ENCODE measurements around the gene F10.
"Not testable (repeated sequence)": the region's sequence is repeated elsewhere in the genome, so short reads cannot be mapped to it uniquely, and the experiment has no call there.

F10 gene

DNA sequence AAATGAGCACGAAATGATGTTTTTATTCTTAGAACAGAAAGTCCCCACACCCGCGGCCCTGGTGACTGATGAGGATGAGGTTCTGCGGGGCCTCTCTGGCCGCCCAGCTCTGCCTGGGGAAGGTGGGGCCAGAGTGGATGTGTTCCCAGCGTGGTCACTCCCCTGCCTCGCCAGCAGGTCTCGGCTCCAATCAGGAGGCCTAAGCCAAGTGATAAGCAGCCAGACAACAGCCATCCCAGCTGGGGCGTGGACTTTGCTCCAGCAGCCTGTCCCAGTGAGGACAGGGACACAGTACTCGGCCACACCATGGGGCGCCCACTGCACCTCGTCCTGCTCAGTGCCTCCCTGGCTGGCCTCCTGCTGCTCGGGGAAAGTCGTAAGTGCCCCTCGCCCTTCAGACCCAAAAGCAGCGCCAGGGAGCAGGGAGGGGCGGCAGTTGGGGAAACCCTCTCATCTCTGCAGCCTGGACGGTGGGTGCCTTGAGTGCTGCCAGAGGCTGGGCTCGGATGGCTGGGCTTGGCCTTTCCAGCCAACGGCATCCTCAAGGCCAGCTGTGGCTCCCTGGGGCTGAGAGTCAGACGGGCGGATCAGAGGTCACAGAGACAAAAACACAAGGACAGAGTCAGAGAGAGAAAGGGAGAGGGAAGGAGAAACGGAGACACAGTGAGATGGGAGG lies at the start of gene F10:
Gene F10, plus strand, starts transcription at position 250 of the 676 bp plus-strand sequence. Its CDS starts 57 bp downstream, at position 307.
- no peak for DNase-seq (ENCODE audit: low read depth, low spot score)

DNA sequence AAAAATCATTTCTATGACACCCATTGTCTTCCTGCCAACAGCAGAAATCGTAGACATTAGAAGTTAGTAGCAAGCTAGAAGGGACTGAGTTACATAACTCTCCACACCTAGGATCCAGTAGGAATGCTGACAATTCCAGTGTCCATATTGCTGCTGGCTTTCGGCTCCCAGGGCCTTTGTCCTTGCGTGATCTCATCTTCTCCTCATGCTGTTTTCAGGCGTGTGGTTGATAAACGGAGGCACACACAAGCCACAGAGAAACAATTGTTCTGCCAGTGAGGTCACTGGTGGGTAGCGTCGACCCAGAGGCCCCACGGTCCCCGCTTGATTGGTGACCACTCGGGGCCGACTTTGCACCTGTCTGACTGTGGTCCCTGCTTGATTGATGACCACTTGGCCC lies 48.7 kb upstream of the F10 start:
- DNase-seq (ENCODE audit: low read depth, low spot score) = no peak

DNA sequence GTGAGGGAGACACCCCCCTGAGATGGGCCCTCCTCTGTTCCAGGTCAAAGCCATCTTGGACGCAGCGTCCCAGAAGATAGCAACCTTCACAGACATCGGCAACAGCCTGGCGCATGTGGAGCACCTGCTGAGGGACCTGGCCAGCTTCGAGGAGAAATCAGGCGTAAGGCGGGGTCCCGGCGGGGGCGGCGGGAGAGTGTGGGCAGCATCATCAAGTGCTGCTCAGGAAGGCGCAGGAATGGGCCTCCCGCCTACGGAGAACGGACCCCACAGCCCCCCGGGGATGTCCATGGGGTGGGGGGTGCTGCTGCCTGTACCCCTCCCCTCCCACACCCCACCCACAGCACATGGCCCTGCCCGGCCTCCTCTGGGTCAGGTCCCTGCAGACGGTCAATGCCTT lies 48.2 kb upstream of the F10 start:
- DNase-seq (ENCODE audit: low read depth, low spot score) = no peak

DNA sequence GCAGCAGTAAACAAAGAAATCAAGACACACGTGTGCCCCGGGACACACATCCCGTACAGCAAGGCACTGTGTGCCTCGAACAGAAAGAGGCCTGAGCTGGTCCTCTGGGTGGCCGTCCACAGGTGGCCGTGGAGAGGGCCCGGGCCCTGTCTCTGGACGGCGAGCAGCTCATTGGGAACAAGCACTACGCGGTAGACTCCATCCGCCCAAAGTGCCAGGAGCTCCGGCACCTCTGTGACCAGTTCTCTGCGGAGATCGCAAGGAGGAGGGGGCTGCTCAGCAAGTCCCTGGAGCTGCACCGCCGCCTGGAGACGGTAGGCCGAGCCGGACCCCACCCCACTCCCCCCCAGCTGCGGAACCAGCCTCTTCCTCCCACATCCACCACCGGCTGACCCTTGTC lies 47.7 kb upstream of the F10 start:
- no peak for DNase-seq (ENCODE audit: low read depth, low spot score)

DNA sequence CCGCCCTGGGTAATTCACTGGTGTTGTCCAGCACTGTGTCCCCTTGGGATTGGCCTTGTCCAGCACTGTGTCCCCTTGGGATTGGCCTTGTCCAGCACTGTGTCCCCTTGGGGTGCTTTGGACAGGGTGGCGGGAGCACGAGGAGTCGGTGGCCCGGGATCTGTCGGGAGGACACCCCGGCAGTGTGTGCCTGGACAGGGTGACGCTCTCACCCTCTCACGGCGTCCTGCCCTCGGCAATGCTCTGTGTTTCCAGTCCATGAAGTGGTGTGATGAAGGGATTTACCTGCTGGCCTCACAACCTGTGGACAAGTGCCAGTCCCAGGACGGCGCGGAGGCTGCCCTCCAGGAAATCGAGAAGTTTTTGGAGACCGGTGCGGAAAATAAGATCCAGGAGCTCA lies 46.9 kb upstream of the F10 start:
- no peak for DNase-seq (ENCODE audit: low read depth, low spot score)

DNA sequence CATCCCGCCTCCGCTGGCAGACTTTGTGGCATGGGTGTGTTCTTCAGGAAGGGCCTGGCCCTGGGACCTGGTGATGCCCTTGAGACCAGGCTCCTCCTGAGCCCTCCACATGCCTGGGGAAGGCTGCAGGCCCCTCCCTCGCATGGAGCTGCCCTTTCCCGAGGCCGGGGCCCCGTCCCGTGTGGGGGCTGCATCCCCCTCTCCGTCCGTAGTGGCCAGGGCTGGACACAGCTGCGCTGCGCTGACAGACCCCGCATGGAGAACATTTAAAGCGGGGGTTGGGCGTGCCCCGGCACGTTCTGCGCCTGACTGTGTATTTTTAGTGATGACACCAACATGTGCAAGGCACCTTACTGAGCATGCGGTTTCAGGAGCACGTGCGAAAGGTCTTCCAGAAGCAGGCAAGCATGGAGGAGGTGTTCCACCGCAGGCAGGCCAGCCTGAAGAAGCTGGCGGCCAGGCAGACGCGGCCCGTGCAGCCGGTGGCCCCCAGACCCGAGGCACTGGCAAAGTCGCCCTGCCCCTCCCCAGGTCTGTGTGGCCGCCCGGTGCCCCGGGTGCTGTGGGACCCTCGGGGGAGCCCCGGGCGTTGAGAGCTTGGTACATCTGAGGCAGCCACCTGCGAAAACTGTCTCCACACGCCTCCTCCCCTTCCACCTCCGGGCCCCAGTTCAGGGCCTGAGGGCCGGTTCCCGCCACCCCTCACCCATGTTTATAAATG lies 45.8 kb upstream of the F10 start:
- DNase-seq (ENCODE audit: low read depth, low spot score) = no peak

DNA sequence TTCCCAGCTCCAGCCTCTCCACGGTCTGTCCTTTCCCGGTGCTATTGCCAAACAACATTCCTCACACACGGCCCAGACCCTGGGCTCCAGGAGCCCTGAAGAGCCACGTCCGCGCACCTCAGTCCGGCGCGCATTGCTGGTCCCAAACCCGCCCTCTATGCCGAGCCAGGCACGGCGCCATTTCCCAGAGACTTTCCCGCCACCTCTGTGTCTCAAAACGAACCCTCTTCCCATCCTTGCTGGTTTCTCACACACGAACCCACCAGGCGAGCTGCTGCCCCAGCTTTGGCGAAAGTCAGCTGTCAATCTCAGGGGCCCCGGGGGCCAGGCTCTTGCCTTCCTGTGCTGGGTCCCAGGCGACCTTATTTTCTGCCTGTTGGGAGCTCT lies 45.0 kb upstream of the F10 start:
- DNase-seq (ENCODE audit: low read depth, low spot score) = no peak

DNA sequence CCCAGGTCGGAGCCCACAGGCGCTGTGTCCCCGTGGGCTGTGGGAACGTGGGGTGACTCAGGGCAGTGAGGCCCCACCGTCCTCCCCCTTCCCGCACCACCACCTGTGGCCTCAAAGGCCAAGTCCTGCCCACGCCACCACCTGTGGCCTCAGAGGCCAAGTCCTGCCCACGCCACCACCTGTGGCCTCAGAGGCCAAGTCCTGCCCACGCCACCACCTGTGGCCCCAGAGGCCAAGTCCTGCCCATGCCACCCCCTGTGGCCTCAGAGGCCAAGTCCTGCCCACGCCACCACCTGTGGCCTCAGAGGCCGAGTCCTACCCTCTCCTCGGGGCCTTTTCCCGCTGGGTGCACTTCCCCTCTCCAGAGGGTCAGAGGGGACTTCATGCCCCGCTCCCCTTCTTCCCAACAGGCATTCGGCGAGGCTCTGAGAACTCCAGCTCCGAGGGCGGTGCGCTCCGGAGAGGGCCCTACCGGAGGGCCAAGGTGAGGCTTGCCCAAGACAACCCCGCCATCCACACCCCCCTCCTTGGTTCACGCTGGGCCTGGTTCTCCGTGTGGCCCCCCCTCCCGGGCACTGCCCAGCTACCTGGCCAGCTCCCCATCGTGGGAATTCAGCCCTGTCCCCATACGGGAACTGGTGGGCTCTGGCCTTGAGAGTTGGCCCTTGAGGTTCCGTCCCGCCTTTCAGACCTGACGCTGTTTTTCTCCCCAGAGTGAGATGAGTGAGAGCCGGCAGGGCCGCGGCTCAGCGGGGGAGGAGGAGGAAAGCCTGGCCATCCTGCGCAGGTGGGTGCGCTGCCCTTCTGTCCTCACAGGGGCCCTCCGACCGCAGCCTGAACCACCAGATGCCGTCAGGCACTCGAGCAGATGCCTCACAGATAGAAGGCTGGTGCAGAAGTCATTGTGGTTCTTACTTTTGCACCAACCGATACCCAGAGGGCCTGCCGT lies 44.4 kb upstream of the F10 start:
- DNase-seq (ENCODE audit: low read depth, low spot score) = no peak

DNA sequence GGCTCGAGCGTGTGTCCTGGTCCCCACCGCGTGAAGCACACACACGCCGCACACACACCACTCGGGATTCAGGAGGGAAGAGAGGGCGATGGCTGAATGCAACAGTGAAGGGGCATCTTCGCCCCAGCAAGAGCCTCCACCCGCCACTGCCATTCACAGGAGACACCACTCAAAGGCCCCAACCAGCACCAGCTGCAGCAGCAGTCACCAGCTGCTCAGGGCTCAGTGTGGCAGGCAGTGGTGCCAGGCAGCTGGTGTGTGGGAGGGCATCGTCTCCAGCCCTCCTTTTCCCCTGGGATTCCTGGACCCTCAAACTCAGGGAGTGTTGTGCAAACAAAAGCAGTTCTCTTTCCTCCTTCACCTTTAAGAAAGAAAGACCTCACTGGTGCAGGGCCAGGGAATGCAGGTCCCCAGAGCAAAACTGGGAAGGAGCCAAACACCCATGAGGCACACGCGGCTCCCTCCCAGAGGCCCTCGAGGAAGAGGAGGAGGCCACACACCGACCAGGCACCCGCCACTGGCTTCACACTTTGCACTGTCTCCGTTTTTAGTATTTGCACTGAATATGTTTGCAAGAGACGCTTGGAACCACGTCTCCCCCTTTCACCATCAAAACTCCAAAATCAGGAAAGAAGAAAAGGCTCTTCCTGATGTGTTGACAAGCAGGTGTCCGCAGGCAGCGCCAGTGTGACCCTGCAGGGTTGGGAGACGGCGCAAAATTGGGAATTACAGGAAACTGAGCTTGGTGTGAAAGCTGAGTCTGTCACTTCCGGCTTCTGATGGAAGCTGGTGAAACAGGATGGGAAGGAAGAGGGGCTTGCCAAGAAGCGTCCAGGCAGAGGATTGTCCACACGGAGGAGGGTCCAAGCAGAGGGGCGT lies 43.5 kb upstream of the F10 start:
- no peak for DNase-seq (ENCODE audit: low read depth, low spot score)

DNA sequence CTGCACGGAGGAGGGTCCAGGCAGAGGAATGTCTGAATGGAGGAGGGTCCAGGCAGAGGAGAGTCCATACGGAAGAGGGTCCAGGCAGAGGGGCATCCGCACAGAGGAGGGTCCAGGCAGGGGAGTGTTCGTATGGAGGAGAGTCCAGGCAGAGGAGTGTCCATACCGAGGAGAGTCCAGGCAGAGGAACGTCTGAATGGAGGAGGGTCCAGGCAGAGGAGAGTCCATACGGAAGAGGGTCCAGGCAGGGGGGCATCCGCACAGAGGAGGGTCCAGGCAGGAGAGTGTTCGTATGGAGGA lies 42.9 kb upstream of the F10 start:
- DNase-seq (ENCODE audit: low read depth, low spot score) = not testable (repeated sequence)

DNA sequence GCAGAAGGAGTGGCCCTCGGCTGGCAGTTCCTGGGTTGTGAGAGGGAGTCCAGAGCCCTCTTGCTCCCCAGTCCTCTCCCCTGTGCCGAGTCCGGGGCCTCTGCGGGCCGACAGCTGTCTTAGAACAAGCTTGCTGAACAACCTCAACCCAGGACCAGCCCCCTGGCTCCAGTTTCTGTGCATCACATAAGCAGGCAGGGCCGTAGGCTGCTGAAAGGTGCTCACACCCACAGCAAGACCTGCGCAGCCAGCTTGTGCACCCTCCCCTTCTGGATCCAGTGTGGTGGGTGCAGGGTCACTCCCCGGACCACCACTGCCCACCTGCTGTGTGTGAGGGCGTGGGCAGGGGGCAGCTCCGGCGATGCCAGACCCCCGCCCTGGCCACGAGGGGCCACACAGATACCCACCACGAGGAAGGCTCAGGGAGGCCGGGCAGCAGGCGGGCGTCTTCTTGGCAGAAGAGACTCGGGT lies 42.2 kb upstream of the F10 start:
- DNase-seq (ENCODE audit: low read depth, low spot score) = no peak

DNA sequence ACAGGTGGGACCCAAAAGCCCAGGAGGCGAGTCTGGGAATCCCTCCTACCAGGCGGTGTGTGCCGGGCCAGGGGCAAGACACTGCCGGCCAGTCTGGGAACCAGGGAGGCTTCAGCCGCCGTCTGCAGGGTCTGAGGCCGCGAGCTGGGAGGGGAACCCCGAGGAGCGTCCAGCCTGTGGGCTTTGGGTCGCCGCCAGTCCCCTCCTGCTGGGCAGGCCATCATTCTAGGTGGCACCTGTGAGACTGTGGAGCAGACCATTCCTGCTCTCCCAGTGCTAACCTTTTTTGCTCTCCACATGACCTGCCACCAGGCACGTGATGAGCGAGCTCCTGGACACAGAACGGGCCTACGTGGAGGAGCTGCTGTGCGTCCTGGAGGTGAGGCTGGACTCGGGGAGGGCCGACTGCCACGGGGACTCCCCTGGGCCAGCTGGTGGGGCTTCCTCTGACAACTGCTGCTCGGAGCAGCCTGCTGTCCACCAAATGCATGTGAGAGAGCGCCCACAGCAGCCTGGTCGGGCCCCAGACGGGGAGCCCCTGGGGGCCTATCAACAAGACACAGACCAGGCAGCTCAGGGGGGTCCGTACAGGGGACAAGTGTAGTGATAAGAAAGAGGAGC lies 41.6 kb upstream of the F10 start:
- DNase-seq (ENCODE audit: low read depth, low spot score) = no peak

DNA sequence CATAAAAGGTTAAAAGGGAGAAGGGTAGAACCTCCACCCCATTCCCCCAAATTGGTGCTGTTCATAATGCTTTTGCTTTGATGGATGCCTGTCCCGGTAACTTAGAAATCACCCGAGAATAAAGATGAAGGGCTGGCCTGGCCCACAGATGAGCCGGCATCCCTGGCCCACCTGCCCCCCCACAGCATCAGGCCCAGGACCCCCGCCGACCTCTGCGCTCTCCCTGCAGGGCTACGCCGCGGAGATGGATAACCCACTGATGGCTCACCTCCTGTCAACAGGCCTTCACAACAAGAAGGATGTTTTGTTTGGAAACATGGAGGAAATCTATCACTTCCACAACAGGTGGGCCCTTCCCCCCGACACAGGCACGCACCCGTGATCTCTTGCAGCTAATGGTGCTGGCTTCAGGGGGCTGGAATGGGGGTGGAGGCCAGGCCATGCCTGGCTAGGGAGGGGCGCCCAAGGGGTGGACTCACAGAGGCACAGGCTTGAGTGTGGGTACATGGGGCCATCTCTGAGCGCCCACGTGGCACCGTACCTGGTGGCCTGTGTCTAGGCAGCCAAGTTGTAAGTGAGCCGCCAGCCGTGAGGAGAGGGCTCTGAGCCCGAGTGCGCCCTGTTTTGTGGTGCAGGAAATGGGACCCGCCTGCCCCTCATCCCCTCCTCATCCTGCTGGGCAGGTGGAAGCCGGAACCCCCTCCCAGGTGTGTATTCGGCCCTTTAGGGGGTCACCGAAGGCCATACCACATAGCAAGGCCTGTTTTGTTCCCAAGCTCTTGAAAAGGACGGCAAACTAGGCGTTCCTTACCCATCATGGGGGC lies 40.2 kb upstream of the F10 start:
- no peak for DNase-seq (ENCODE audit: low read depth, low spot score)

DNA sequence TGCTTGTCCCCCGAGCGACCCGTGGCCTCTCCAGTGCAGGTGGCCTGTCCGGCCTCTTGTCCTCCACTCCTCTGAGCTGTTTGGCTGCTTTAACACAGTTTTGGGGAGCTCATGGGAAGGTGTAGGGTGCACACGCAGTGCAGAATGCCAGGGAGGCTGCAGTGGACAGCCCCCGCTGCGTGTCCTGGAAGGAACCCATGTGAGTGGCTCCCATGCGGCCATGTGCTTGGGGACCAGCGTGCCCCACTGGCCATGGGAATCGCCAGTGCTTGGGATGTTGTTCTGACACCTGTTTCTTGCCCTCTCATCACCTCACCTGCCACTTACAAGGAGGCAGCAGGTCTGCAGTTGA lies 39.6 kb upstream of the F10 start:
- DNase-seq (ENCODE audit: low read depth, low spot score) = no peak

DNA sequence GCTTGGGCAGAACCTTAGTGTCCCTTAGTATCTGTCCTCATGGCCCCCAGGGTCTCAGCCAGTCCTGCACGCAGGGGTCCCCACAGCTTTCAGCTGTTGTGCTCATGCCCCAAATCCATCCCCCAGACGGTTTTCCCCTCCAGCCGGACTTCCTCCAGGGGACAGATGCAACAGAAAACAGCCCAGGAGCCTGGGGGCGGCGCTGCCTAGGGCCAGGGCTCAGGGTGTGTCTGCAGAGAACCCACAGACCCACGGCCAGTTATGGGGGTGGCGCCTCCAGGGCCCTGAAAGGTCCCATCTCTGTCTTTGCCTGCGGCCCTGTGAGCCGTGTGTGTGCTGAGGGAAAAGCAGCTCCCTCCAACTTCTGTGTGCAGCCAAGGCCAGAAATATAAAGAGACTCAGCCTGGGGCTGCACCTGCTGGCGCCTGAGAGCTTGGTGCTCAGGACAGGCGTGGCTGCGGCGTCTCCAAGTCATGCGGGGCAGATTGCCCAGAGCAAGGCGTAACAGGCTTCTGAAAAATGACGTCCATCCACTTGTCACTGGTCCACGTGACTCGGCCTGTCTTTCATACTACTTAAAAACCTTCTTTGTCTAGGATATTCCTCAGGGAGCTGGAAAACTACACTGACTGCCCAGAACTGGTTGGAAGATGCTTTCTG lies 39.1 kb upstream of the F10 start:
- no peak for DNase-seq (ENCODE audit: low read depth, low spot score)

DNA sequence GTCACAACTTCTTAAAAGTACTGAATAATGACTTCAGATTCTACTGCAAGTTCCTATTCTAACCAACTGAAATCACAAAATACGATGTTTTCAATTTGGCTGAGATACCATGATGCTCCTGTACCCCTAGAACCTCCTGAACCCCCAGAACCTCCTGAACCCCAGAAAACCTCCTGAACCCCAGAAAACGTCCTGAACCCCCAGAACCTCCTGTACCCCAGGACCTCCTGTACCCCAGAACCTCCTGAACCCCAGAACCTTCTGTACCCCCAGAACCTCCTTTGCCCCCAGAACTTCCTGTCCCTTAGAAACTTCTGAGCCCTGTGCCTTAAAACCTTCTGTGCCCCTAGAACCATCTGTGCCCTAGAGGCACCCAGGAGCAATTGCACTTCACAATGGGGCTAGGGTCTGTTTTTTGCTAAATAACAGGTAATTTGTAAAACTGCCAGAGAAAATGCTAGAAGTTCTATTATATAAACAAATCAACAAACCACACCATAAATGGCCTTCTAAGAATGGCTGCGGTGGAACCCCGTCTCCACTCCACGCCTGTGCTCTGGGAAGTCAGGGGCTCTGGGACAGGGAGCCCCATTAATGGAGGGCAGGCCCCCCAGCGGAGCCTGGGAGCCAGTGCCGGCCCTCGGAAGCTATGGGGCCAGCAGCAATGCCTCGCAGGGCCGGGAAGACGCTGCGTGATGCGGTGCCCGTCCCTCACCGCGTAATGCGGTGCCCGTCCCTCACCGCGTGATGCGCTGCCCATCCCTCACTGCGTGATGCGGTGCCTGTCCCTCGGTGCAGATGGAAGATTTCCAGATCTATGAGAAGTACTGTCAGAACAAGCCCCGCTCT lies 38.3 kb upstream of the F10 start:
- DNase-seq (ENCODE audit: low read depth, low spot score) = no peak

DNA sequence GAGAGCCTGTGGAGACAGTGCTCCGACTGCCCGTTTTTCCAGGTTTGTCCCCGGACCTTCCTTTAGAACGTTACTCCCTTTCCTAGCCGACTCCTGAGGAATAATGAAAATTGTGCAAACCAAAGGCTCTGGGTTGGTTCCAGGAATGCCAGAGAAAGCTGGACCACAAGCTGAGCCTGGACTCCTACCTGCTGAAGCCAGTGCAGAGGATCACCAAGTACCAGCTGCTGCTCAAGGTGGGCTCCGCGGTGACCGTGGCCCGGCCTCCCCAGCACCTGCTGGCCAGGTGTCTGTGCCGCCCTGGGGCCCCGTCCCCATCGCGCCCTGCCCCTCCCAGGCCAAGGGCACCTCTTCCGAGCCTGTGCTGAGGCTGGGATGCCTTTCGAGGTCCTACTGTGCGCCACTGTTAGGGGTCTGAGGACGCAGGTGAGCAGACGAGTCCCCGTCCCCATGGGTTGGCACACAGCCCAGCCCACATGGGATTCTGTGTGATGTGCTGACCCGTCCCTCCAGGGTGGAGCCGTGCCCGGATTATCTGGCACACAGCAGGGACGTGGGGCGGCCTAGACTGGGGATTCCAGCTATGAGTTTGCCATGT lies 37.6 kb upstream of the F10 start:
- DNase-seq (ENCODE audit: low read depth, low spot score) = no peak

DNA sequence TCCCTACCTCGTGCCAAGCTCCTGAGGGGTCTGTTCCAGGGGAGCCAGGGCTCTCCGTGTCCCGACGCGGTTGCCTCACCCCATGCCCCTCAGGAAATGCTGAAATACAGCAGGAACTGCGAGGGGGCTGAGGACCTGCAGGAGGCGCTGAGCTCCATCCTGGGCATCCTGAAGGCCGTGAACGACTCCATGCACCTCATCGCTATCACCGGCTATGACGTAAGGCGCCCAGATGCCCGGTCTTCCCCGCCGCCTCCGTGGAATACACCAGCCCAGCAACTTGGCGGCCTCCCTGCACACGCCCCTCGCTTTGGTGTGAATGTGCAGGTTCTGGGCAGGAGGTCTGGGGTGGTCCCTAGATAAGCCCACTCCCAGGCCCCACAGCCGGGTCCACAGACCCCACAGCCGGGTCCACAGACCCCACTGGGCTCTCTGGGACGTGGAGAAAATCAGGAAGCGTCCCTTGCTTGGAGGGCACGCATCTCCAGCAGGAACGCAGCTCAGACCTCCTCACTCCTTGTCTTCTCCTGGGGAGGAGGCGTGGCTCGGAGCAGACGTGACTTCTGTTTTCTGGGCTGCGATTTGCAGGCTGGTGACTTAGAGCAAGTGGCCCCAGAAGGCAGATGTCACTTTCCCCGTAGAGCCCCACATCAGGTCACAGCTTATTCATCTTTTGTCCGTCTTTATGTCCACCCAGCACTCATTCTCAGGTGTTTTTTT lies 36.4 kb upstream of the F10 start:
- DNase-seq (ENCODE audit: low read depth, low spot score) = no peak

All from activated naive CD8-positive, alpha-beta T cell treated with anti-CD3 and anti-CD28 coated beads, Interleukin-2, amount 50 U/mL, for 16 hours (primary cell).